GM12892 (cell line): ENCODE measurements around the gene FGD4.
"Not testable (repeated sequence)": the region's sequence is repeated elsewhere in the genome, so short reads cannot be mapped to it uniquely, and the experiment has no call there.

Experiments
- DNase-seq: peaks from one replicate; pipeline ENCODE4 v3.0.0; 2011; ENCODE audit not compliant: insufficient read length
- FAIRE-seq: peaks from 2 replicates; lab custom pipeline; 2011; peaks lifted over from hg19 to GRCh38; lab: Jason Lieb, UNC
- POLR2A ChIP-seq: IDR thresholded peaks from 2 replicates; pipeline ENCODE4 v1.6.1; 2011; ENCODE audit warnings: low read depth, low read length, control low read depth
- POLR2AphosphoS5 ChIP-seq: IDR thresholded peaks from 2 replicates; pipeline ENCODE4 v1.6.1; 2011; ENCODE audit warnings: low read depth, low read length, control low read depth
- TAF1 ChIP-seq: IDR thresholded peaks from 2 replicates; pipeline ENCODE4 v1.6.1; 2011; ENCODE audit warnings: low read depth, mild to moderate bottlenecking, control low read depth, low read length, borderline replicate concordance

The FGD4 gene

DNA sequence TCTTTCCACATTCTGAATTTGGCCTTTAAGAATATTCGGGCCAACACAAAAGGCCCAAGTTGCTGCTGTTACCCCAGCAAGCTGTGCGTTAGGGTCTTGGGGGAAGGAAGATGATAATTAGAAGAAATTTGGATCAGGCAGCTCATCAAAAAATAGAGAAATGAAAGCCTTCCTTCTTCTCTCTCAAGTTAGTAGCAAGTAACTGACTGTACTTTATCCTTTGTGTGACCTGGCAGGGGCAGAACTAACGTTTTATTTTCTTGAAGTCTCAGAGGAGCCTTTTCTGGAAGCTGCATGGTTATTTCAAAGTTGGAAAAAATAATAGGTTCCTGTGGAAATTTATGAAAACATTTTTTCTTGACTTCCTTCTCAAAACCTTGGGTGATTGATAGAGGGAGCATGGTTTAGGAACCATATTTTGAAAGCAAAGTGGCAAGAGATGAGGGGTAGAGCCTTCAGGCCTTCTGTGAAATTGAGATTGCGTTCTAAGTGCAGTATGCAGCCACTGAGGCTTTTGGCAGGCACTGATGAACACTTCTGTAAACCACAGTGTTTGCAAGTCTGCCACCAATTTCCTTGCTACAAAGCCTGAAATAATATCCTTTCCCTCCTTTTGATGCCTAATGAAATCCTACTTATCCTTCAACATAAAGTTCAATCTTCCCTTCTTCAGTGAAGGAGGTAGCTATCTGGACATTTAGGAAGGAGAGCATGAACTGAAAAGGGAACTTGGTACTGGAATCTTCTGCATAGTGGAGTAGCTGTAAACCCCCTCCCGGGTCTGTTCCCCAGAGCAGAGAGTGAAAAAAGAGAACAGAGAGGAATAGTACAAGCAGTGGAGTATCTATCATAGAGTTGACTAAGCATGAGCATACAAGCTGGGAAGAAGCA, 123.2 kb downstream of the FGD4 start:
- DNase-seq (no peak), FAIRE-seq (no peak)
- TF ChIP-seq TAF1 (no peak), POLR2AphosphoS5 (no peak), POLR2A (no peak)

DNA sequence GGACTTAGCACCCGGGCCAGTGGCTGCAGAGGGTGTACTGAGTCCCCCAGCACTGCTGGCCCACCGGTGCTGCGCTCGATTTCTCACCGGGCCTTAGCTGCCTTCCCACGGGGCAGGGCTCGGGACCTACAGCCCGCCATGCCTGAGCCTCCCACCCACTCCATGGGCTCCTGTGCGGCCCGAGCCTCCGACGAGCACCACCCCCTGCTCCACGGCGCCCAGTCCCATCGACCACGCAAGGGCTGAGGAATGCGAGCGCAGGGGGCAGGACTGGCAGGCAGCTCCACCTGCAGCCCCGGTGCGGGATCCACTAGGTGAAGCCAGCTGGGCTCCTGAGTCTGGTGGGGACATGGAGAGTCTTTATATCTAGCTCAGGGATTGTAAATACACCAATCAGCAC, 126.4 kb downstream of the FGD4 start:
- not testable (repeated sequence) for DNase-seq, FAIRE-seq

DNA sequence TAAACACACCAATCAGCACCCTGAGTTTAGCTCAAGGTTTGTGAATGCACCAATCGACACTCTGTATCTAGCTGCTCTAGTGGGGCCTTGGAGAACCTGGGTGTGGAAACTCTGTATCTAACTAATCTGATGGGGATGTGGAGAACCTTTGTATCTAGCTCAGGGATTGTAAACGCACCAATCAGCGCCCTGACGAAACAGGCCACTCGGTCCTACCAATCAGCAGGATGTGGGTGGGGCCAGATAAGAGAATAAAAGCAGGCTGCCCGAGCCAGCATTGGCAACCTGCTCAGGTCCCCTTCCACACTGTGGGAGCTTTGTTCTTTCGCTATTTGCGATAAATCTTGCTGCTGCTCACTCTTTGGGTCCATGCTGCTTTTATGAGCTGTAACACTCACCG, 127.0 kb downstream of the FGD4 start:
- FAIRE-seq, DNase-seq: not testable (repeated sequence)

DNA sequence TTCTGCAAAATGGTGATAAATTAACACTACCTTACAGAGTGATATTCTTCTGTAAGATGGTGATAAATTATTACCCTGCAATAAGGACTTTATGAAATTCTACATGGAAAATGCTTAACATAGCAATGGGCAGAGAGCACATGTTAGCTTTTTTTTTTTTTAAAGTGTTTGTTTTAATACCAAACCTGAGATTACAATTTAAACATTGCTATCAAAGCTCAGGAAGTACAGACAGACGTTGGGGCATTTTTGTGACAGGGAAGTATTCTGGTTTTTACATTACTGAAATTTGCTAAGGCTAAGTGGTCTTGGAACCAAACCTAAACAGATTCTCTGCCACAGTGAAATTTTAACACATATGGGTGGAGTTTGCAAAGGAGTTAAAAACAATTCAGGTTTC, 133.1 kb downstream of the FGD4 start:
- DNase-seq (no peak), FAIRE-seq (no peak)
- no peak for TF ChIP-seq POLR2A

DNA sequence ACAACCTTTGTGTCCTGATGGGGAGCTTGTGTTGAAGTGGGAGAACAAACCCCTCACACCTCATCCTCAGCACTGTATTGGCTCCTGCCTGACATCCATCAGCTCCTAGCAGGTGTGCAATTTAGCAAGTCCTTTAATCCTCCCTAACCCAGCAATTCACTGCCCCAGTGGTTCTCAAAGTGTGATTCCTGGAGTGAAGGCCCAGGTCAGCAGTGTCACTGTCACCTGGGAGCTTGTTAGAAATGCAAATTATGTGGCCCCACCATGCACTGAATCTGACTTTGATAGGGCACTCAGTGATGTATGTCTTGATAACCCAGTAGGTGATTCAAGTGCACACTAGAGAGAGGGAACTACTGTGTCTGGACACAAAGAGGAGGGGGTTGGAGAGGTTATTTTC, 133.6 kb downstream of the FGD4 start:
- DNase-seq = no peak
- TF ChIP-seq POLR2A = no peak
- no peak for TF ChIP-seq POLR2AphosphoS5
- TF ChIP-seq TAF1 = no peak
- FAIRE-seq = no peak

DNA sequence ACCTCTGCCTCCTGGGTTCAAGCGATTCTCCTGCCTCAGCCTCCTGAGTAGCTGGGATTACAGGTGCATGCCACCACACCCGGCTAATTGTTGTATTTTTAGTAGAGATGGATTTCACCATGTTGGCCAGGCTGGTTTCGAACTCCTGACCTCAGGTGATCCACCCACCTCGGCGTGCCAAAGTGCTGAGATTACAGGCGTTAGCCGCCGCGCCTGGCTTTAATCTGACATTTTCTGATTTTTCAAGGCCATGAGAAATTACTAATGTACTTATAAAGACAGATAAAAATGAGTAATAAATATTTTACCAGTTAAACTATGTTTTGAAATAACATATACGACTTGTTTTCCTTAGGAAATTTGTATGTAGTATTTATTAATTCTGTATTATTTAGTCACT, 134.1 kb downstream of the FGD4 start:
- not testable (repeated sequence) for FAIRE-seq, DNase-seq

DNA sequence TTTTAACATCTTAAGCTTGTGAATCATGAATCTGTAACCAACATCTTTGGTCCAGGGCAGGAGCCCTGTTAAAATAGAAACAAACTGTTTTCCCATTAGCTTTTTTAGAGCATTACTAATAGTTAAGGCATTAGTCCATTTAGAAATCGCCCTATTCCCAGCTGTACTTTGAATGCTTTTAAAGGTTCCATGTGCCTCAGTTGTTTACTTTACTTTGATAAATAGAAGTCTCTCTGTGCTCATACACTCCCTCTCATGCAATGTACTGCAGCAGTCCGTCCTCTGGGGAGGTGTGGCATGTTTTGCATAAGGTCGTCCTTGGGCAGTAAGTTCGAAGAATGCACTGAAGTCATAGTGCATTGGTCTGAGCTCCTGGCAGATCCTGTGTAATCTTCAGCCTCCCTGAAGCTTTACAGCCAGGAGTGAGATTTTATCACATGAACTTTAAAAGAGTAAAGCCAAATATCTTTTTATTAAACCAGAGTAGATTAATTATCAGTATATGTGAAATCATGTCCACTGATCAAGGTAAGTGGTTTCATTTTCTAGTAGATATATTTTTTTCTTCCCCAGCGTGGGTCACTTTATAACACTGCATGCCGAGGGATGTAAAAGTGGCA, 134.7 kb downstream of the FGD4 start:
- no peak for DNase-seq
- FAIRE-seq = no peak
- TF ChIP-seq POLR2A = no peak

DNA sequence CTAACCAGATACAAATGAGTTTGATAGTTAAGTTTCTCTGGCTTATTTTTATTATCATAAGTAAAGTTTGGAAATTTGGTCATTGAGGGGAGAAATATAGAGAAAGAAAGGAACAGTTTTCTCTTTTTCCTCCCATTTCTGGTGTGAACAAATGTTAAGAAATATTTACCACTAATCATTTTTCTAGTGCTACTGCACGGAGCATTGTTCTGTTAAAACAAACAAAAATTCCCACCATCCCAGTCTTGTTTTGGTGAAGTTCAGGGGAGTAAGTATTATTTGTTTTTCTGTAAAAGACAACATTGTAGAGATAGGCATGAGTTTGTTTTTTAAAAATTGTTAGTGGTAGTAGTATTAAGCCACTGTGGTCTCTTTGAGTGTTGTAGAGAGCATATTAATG, 135.3 kb downstream of the FGD4 start:
- FAIRE-seq (no peak), DNase-seq (no peak)
- TF ChIP-seq TAF1 (no peak), POLR2A (no peak), POLR2AphosphoS5 (no peak)

DNA sequence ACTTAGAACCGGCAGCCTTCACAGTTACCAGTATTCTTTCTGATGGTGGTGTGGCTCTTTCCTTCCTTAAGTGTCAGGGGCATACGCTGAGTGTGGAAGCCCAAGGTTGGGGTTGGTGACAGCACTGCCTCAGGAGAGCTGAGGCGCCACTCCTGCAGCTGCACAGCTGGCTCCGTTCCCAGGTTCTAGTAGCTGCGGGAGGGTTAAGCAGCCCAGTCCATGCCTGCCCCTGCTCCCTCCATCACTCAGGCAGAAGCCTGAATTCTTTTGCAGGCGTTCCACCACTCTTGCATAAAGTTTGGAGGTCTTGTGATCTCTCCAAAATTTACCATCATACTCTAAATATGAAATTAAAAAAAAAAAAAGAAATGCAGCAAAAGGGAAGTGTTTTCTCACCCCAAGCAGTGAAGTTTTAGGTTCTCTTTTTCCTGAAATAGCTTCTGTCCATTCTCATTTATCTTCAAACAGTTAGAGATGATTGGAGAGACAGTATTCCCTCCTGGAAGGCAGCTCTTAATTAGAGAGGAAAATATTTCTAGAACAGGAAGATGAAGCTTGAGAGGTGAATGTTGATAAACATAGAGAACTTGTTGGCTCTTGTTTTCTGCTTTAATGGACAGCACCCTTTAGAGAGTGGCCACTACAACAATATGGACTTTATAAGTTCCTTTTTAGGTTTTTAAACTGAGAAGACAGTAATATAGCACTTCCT, 136.1 kb downstream of the FGD4 start:
- TF ChIP-seq POLR2AphosphoS5 (no peak), TAF1 (no peak), POLR2A (no peak)
- no peak for FAIRE-seq
- DNase-seq = no peak

DNA sequence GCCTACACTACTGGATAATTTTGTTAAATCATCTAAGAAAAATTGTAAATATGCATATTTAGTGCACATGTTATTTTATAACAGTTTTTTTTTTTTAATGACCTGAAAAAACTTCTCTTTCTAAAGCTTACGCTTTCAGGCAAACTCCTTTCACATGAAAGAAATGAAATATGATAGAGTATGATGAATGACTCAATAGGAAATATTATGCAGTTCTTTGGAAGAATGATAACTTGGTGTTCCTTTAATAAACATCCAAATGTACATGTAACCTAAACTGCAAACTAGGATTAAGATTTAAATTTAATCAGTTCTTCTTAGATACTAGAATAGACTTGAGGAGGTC, 136.6 kb downstream of the FGD4 start:
- no peak for DNase-seq
- TF ChIP-seq POLR2AphosphoS5 (no peak), POLR2A (no peak), TAF1 (no peak)
- FAIRE-seq = no peak

DNA sequence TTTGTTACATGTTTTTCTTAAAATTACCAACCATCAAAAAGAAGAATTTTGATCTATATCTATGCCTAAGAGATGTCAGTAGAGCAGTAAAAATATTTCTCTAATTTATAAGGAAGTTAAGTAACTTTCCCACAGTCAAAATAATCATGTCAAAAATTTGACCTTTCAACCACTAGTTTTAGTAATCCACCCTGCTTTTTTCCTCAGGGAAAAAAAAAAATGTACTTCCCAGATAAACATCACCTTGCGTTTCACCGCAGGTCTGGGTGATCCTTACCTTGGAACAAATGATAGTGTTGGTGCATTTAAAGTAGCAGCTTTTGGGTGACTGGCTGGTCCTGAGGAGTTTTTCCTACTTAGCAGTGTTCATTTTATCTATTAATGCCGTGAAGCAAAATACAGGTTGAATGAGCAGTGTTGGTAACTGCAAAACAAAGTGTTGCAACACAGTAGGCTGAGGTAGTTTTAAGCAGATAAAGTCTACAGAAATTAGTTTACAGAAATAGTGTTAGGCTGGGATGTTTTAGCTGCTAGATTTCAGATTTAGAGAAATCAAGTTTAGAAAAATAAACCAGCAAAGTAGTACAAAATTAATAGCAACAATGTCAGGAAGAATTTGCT, 142.5 kb downstream of the FGD4 start:
- FAIRE-seq (no peak), DNase-seq (no peak)
- no peak for TF ChIP-seq TAF1
- no peak for TF ChIP-seq POLR2AphosphoS5
- no peak for TF ChIP-seq POLR2A
